ENCODE data around the gene HEPHL1.

The HEPHL1 gene

DNA sequence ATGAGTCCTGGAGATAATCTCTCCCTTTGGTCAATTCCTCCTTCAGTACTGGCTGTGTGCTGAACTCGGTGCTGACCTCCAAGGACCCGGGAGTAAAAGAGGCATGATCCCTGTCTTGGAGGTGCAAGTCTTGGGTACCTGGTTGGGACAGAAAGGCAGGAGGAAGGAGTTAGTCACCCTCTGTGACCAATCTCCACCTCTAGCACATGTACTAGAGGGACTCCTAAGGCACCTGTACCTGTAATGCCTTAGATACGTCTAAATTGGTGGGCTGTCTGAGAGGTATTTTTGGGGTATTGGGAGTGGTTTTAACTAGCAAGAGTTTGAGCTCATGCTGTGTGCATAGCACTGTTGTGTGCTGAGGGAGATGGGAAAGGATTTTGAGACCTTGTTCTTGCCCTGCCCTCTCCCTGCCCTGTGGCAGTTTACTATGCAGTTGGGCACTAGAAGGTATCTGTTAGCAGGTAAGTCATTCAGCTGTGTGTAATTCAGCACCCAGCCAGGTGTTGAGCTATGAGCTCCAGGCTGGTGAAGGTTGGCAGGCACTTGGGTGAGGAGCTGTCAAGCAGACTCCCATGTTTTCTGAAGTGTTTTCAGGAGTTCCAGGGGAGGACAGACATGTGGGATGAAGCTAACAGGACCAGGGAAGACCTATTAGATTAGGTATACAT is 110.0 kb downstream of the HEPHL1 start:
- no peak for DNase-seq

DNA sequence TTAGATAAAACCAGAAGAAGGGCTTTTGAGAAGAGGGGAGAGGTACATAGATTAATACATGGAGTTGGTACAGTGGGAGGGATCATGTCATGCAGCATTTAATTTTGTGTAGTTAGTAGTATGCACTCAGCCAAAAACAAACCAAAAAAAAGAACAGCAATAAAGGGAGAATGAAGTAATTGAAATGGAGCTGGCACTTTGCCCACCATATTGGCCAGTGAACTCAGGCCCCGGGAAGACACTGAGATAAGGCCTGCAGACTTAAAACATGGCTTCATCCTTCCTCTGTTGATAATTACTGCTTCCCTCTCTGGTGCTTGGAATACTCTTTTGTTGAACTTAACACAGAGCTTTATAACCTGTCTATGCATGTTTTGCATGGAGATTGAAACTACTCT is 110.6 kb downstream of the HEPHL1 start:
- no peak for DNase-seq

GRCh38 chr11:94132152-94132558 is 111.0 kb downstream of the HEPHL1 start:
- DNase-seq, result no peak

DNA sequence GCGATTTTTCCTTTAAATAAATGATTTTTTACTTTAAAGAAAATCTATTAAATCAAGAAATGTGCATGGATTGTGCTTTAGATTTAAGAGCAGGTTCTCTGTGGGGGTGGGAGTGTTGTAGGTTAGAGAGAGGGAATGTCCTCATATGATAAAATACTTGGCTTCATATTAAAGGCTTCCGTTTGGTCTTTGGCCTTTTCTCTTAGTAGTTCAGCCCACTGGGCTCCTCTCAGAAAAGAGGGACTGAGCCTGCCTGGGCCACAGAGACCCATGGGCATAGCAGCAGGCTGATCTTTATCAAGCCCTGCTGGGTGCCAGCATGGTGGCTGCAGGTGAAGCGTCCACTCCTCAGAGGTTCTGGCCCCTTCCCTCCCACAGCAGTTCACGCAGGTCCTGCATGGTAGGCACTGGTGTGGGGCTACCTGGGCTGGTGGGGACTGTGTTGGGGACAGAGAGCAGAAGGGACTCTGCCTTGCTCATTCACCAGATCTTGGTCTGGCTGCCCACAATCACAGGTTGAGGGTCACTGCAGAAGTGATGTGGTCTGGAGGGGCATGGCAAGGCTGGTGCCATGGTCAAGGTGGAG is 111.8 kb downstream of the HEPHL1 start:
- DNase-seq, result no peak

- DNase-seq, result no peak
Measured at GRCh38 chr11:94133752-94134151, 112.6 kb downstream of the HEPHL1 start.

DNA sequence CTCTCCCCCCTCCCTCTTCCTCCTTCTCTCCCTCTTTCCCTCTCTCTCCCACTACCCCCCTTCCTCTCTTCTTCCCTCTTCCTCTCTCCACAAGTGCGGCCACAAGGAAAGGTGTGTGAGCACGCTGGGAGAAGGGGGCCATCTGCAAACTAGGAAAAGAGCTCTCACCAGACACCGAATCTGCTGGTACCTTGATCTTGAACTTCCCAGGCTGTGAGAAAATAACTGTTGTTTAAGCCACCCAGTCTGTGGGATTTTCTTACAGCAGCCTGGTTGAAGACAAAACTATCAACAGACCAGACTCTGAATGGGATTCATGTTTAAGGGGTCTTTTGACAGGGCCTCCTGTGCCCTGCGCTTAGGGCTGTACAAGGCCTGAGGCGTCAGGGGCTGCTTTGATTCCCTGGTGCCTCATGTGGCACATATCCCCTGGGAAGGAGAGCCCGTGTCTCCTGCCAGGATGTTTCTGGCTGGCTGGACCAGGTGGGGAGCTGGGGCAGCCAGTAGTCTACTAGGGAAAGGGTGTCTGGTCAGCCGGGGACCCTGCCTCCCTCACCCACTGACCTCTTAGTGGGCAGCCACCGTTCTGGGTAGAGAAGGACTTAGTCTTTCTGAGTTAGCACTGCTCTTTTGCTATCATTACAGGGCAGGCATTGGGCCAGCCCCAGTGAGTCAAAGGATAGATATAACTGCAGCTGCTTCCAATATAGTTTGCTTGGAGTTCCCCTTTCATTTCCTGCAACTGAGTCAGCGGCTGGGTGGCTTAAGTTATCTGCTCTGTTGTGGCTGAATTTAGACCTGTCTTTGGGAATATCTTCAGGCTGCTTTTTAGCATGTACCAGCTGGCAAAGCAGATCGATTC is 113.7 kb downstream of the HEPHL1 start:
- peak in 1 of 2 experiments; percentile 16 for DNase-seq

DNA sequence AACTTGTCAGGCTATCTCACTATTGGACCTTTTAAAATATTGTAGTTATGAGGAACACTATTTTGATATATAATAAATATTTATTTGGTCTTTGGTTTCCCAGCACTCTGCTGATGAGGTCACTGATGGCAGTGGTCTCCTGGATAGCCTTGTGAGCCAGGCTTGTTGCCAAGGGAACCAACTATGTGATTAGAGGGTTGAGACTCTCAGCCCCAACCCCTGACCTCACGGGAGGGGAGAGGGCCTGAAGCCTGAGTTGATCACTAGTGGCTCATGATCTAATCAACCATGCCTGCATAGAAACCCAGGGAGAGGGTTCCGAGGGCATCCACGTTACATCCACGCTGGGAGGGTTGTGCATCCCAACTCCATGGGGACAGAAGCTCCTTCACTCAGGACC is 118.3 kb downstream of the HEPHL1 start:
- DNase-seq, result no peak

GRCh38 chr11:94140154-94140655 is 119.1 kb downstream of the HEPHL1 start:
- DNase-seq, result no peak

GRCh38 chr11:94141511-94142307 is 120.6 kb downstream of the HEPHL1 start:
- no peak for DNase-seq

- no peak for DNase-seq
Measured at GRCh38 chr11:94142308-94143281, 121.4 kb downstream of the HEPHL1 start.

DNA sequence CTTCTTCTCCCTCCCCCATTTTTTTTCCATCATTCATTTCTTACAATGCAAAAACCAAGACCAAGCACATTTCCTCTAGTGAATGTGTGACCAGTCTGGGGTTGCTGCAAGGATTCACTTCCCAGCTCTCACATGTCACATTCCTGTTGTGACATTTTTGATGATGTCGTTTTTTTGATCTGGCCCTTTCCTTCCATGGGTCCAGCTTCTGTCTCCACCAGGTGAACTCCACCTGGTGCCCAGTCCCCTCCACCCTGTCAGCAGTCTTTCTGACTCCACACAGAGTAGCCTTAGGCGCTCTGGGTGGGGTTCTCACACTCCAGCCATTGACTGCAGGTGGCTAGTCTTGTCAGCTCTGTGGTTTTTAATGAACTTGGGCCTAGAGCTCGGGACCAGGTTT is 123.1 kb downstream of the HEPHL1 start:
- no peak for DNase-seq

- no peak for DNase-seq
Measured at GRCh38 chr11:94144664-94145063, 123.5 kb downstream of the HEPHL1 start.

DNA sequence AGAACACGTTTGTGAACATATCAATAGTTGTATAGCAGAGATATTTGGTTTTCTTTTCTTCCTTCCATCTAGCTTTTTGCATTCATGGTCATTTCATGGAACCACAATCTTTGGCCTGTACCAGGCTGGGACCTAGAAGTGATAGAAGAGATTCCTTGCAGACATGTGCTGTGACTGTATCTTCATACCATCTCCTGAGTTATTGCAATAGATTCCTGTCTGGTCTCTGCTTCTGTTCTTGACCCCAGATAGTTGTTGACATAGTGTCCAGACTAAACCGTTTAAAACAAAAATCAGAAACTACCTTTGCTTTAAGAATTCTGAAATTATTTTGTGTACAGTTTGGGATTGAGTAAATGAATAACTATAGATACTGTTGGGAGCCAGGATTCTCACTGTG is 124.3 kb downstream of the HEPHL1 start:
- no peak for DNase-seq

DNA sequence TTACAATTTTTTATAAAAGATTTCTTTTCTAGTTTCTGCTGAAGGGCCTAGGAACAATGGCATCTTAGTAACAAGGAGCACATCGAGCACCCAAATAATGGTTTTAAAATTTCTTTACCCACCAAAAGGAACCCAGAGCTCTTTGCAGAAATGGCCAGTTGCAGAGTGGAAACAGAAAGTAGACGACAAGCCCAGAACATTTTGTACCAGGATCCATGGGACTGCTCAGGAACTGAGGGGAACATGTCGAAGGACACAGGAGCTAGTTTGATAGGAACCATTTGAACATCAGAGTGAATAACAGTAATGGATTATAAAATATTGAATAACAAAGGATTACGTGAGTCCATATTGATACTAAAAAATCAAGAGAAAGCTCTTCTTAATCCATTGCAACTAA is 124.8 kb downstream of the HEPHL1 start:
- DNase-seq, result no peak

DNA sequence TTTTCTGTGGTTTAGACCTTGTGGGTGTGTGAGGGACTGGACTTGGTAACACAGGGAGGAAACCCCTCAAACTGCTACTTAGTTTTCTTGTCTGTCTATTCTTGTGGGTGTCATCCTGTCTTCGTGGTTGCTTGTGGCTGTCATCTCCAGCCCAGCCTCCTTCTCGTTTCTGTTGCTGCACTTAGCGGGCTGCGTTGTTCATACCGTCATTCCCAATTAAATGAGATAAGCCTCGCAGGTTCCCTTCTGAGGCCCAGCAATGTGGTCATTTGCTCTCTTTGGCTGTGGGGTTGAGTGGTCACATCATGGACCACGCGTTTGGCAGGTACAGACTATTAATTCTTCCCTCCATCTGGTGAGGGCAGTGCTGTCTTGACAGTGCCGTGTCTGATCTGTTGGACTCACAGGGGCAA is 126.3 kb downstream of the HEPHL1 start:
- DNase-seq, result no peak

DNA sequence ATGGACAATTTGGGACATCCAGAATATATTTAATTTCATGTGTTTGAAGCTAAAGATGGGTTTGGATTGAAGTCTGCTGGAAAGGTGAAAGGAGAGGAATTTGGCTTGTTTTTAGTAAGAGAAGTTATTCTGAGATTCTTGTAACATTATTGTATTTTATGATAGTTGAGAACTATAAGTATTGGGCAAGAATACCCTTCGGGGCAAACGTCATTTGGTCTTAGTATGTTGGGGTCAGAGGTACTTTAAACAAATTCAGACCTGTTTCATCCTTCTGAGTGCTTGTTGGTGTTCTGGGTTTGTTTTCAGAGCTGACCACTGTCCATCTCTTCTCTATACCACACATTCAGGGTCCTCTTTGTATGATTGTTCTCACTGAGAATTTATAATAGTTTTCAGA is 127.0 kb downstream of the HEPHL1 start:
- no peak for DNase-seq

- no peak for DNase-seq
Measured at GRCh38 chr11:94149431-94150017, 128.4 kb downstream of the HEPHL1 start.

GRCh38 chr11:94150056-94150455 is 128.9 kb downstream of the HEPHL1 start:
- no peak for DNase-seq

DNA sequence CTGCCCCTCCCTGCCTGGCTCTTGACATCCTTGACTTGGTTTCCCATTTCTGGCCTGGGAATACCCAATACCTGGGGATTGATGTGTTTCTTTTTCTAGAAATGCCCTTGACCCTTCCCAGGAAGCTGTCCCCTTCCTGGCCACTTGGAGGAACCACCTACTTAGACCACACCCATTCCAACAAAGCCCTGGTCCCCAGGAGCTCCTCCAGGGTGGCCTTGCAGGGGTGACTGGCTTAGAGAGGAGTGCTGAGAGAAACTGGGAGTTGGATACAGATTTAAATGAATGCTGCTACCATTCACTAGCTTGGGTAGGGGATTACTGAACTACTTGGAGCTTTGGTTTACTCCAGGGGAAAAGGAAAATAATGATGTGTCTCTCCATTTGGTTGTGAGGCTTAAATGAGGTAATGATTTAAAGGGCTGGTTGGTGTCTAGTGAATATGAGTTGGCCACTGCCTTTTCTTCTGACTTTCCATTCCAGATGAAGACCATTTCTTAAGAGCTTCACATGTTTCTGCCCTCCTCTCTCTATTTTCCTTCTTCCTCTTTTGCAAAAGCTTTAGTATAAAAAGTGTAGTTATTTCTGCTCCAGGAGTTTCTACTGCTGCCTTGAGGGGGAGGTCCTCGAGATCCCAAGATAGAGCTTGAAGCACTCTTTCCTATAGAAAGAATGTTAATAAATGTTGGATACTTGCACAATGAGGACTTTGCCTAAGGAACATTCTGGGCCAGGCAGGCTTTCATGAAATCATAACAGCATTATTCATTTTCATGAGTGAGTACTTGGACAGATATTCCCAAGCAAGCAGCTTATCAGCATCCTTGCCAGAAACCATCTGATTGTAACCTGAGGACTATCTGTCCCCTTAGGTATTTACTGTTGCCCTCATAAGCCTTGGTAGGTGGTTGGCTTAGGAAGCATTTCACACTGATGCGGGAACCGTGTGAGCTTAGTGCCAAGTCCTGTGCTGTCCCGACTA is 129.8 kb downstream of the HEPHL1 start:
- DNase-seq, result no peak

Data from activated CD4-positive, alpha-beta T cell treated with anti-CD3 and anti-CD28 coated beads, Interleukin-2, amount 50 U/mL, for 4 hours (primary cell).